ENCODE data around the gene ADAM10. TPM values are rescaled to one million over a fixed set of nuclear protein-coding genes. Genes with fewer than 3 reads are reported as not detected.

The ADAM10 gene
- total RNA-seq, 1 experiment from 2014 or later, result 117 TPM

GRCh38 chr15:58731756-58732535 lies 17.6 kb downstream of the ADAM10 start:
- no peak for DNase-seq (ENCODE audit: low spot score)
- in situ Hi-C loops (cut with HindIII; ENCODE audit: low sequenced_read_pairs), result no loop called here

- no peak for DNase-seq (ENCODE audit: low spot score)
- in situ Hi-C loops (cut with HindIII; ENCODE audit: low sequenced_read_pairs), result no loop called here
These were observed 22.6 kb downstream of the ADAM10 start for GRCh38 chr15:58726867-58727266.

DNA sequence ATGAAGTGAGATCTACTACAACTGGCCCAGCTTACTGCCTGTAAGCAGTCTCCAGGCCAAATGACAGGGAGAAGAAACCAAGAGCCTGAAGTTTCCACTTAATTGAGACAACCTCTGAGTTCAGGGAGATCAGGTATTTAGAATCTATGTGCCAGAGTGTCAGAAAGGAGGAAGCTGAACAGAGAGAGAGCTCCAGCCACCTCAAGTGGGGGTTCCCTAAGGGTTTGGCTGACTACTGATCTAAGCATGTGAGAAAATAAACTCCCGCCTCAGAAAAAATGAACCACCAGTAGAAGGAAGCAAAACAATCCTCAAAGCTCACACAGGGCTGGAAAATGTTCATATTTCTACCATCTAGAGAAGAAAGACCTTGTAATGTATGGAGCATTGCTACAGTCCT lies 25.0 kb downstream of the ADAM10 start:
- in situ Hi-C loops (cut with HindIII; ENCODE audit: low sequenced_read_pairs), result no loop called here
- DNase-seq (ENCODE audit: low spot score), result no peak

DNA sequence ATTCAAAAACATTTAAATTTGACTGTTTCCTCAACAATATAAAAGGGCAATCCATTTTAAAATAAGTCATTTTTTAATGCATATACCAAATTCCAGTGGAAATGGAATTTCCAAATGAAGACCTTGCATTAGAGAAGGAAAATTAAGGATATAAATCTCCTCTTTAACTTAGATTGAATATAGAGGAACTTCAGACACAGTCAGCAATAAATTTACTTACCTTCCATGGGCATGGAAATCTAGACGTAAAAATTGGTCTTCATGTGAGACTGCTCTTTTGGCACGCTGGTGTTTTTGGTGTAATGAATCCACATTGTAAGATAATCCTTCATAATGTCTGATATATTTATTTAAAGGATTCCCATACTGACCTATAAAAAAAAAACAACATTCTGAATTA lies 32.1 kb downstream of the ADAM10 start:
- in situ Hi-C loops (cut with HindIII; ENCODE audit: low sequenced_read_pairs), result no loop called here
- DNase-seq (ENCODE audit: low spot score), result no peak

- in situ Hi-C loops (cut with HindIII; ENCODE audit: low sequenced_read_pairs), result no loop called here
- no peak for DNase-seq (ENCODE audit: low spot score)
These were observed 33.5 kb downstream of the ADAM10 start for GRCh38 chr15:58716027-58716426.

DNA sequence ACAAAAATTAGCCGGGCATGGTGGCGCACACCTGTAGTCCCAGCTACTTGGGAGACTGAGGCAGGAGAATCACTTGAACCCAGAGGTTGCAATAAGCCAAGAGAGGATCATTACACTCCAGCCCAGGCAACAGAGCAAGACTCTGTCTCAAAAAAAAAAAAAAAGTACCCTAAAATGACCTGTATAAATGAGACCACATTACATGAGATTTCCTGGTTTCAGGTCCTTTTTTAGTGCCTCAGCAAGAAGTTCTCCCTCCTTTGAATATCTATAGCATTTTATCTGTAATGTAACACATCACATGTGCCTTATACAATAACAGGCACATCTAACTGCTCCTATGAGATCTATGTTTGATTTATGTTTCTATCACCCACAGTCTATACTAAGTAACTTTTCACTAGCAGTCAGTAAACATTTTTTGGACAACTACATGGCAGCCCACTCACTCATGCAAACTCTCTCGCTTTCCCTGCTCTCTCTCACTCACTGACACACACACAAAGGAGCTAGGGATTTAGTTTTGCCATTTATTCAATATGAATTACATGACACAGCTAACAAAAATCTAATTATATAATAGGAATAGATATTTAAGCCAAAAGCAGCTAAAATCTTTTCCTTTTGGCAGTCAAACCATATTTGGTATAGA lies 34.1 kb downstream of the ADAM10 start:
- in situ Hi-C loops (cut with HindIII; ENCODE audit: low sequenced_read_pairs), result no loop called here
- no peak for DNase-seq (ENCODE audit: low spot score)

GRCh38 chr15:58710701-58711100 lies 38.8 kb downstream of the ADAM10 start:
- DNase-seq (ENCODE audit: low spot score), result no peak
- in situ Hi-C loops (cut with HindIII; ENCODE audit: low sequenced_read_pairs), result no loop called here

GRCh38 chr15:58707397-58707796 lies 42.1 kb downstream of the ADAM10 start:
- DNase-seq (ENCODE audit: low spot score), result no peak
- in situ Hi-C loops (cut with HindIII; ENCODE audit: low sequenced_read_pairs), result no loop called here

DNA sequence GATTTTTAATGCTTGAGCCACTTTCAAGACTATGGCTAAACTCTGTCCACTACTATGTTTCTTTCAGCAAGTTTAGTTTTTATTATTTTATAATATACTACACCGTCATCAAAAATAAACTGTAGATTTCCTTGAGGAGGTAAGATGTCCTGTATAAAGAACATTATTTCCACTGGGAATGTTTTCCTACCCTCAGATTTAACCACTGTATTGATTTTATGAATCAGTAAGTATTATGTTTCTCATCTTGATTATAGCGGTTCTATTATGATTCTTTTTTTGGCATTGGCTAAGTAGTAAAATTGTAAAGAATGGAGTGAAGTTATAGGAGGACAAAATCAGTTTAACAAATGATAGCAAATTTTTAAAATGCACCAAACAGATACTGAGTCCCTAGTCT lies 44.4 kb downstream of the ADAM10 start:
- in situ Hi-C loops (cut with HindIII; ENCODE audit: low sequenced_read_pairs), result no loop called here
- no peak for DNase-seq (ENCODE audit: low spot score)

GRCh38 chr15:58704155-58704865 lies 45.2 kb downstream of the ADAM10 start:
- no peak for DNase-seq (ENCODE audit: low spot score)
- in situ Hi-C loops (cut with HindIII; ENCODE audit: low sequenced_read_pairs), result no loop called here

DNA sequence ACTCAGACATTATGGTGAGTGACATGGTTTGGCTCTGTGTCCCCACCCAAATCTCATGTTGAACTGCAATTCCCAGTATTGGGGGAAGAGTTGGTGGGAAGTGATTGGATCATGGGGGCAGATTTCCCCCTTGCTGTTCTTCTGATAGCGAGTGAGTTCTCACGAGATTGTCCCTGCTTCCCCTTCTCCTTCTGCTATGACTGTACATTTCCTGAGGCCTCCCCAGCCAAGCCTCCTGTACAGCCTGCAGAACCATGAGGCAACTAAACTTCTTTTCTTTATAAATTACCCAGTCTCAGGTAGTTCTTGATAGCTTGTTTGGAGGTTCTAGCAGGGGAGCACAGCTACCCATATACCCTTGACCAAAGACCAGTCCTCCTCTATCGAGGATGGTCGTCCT lies 45.9 kb downstream of the ADAM10 start:
- in situ Hi-C loops (cut with HindIII; ENCODE audit: low sequenced_read_pairs), result no loop called here
- DNase-seq (ENCODE audit: low spot score), result no peak

GRCh38 chr15:58702233-58702632 lies 47.3 kb downstream of the ADAM10 start:
- in situ Hi-C loops (cut with HindIII; ENCODE audit: low sequenced_read_pairs), result no loop called here
- DNase-seq (ENCODE audit: low spot score), result no peak

DNA sequence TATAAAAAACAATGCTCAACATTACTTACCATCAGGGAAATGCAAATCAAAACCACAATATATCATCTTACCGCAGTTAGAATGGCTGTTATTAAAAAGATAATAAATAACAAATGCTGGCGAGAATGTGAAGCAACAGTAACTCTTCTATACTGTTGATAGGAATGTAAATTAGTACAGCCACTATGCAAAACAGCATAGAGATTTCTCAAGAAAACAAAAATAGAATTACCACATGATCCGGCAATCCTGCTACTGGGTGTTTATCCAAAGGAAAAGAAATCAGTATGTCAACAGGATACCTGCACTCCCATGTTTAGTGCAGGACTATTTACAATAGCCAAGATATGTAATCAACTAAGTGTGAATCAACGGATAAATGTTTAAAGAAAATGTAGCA lies 48.1 kb downstream of the ADAM10 start:
- DNase-seq (ENCODE audit: low spot score), result no peak
- in situ Hi-C loops (cut with HindIII; ENCODE audit: low sequenced_read_pairs), result no loop called here

GRCh38 chr15:58699769-58700168 lies 49.7 kb downstream of the ADAM10 start:
- no peak for DNase-seq (ENCODE audit: low spot score)
- in situ Hi-C loops (cut with HindIII; ENCODE audit: low sequenced_read_pairs), result no loop called here

DNA sequence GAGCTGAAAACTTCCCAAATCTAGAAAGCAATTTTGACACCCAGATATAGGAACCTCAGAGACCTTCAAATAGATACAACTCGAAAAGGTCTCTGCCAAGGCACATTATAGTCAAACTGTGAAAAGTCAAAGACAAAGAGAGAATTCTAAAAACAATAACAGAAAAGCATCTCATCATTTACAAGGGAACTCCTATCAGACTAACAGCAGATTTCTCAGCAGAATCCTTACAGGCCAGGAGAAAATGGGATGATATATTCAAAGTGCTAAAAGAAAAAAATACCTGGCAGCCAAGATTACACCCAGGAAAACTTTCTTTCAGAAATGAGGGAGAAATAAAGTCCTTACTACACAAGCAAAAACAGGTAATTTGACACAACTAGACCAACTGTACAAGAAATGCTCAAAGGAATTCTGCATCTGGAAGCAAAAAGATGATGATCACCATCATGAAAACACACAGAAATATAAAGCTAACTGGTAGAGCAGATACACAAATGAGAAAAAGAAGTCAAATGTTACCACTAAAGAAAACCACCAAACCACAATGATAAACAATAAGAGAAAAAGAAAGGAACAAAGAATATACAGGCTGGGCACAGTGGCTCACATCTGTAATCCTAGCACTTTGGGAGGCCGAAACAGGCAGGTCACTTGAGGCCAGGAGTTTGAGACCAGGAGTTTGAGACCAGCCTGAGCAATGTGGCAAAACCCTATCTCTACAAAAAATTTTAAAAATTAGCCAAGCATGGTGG lies 50.4 kb downstream of the ADAM10 start:
- in situ Hi-C loops (cut with HindIII; ENCODE audit: low sequenced_read_pairs), result no loop called here
- no peak for DNase-seq (ENCODE audit: low spot score)

DNA sequence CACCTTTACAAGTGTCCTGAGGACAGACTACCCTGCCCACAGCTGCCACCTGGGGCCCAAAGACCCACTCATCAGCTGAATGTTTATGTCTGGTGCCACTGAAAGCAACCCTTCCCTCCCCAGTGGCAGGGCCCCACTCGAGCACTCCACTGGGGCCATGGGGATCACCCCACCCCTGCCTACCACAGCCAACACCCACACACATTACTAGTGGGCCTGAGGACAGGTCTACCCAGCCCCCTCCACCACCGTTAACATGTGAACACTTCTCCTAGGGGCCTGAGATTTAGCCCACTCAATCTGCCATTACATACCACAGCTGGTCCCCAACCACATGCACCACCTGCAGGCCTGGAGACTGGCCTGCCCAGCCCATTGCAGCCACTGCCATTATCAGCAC lies 52.3 kb downstream of the ADAM10 start:
- in situ Hi-C loops (cut with HindIII; ENCODE audit: low sequenced_read_pairs), result no loop called here
- DNase-seq (ENCODE audit: low spot score), result no peak

GRCh38 chr15:58696738-58697137 lies 52.8 kb downstream of the ADAM10 start:
- in situ Hi-C loops (cut with HindIII; ENCODE audit: low sequenced_read_pairs), result no loop called here
- DNase-seq (ENCODE audit: low spot score), result no peak

DNA sequence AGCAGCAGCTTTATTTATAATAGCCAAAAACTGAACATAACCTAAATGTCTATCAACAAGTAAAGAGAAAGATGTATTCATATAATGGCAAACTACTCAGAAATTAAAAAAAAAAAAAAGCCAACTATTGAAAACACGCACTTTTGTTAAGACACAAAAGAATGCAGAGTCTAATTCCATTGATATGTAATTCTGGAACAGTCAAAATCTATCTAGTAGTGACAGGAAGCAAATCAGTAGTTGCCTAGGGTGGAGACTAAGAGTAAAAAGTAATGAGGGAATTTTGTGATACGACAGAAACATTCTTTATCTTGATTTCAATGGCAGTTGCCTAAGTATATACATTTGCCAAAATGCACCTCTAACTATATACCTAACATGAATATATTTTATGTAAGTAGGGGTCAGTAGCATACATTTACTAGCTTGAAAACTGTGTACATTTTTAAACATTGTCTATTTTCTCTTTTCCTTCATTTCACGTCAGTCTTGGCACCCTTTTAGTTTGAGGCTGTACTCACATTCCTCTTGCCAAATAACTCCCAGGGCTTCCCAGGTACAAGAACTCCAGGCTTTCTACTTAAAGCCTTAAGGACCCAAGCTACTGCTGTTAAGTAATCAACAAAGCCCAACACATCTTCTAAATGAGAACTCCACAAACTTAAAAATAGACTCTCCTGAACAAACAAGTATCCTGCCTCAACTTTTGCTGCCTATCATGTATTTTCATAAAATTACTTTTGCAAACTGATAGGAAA lies 54.7 kb downstream of the ADAM10 start:
- peak; percentile 46 for DNase-seq (ENCODE audit: low spot score)
- in situ Hi-C loops (cut with HindIII; ENCODE audit: low sequenced_read_pairs), result no loop called here

GRCh38 chr15:58690703-58691102 lies 58.8 kb downstream of the ADAM10 start:
- in situ Hi-C loops (cut with HindIII; ENCODE audit: low sequenced_read_pairs), result no loop called here
- no peak for DNase-seq (ENCODE audit: low spot score)
